ENCODE measurements around the gene CAPN1.

DNA sequence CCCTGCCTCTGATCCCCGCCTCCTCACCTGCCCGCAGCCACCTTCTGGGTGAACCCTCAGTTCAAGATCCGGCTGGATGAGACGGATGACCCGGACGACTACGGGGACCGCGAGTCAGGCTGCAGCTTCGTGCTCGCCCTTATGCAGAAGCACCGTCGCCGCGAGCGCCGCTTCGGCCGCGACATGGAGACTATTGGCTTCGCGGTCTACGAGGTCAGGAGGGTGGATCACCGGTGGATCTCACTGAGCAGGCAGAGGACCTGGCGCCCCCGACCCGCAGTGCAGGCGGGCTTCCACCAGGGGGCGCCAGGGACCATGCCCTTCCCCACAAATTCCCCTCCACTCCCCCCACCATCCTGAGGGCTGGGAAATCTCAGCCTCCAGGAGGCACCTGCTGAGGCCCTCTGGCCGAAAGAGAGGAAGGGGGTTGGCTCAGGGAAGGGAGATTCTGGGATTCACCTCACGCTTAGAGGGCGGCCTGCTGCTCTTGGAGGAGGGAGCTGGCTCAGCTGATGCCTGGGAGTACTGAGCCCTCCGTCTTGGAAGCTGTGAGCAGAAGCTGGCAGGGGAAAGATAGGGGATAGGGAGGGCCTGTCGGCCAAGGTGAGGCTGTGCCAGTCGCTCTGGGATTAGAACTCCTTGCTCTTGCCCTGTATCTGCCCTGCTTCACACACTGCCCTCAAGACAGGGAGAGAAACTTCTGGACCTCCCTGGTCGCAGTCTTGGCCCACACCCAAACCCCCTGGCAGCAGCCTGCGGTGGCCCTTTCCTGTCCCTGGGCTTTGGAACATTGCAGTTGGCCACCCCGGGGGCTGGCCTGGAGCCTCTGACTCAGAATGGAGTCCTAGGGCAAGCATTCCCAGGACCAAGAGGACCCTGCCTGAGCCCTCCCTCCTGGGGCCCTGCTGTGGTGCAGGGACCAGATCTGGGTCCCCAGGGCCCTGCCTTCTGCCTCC, 23.2 kb downstream of the CAPN1 start:
- TF ChIP-seq SUZ12 (IDR thresholded peaks at IDR 0.05; ENCODE audit: extremely low read depth, insufficient read depth, insufficient read length) (no peak), ZNF274 (IDR thresholded peaks at IDR 0.05; ENCODE audit: low read depth, low read length) (no peak)
